Heart left ventricle (tissue), 13 donors: ENCODE results near the gene SERBP1.

ENCODE experiments used
- CTCF ChIP-seq, 12 donors: fragments of 200-600 bp; sonication (generic) in 4 of 12; IDR thresholded peaks; one replicate each; pipeline versions ENCODE4 v1.5.0 to v1.8.0; 2018 to 2022; ENCODE audit warnings: antibody characterized with exemption in 12 of 12, mild to moderate bottlenecking in 5 of 12
- POLR2A ChIP-seq, 2 donors: fragments of 450-650 bp; IDR thresholded peaks; one replicate each; pipeline ENCODE4 v1.6.1; 2017; ENCODE audit warnings: antibody characterized with exemption in 2 of 2, mild to moderate bottlenecking in 2 of 2, moderate library complexity in 2 of 2
- donor health status: ischemic (EF 13 %, LVEDD 7.1; RV severe dilation, severe dysfunction).
- donor health status: DM: no; HTN: yes; CAD: no.
- donor health status: DM: no; HTN: no; CAD: no.
- donor health status: ischemic (EF 25% LVEDD 6.9; RV normal size, moderate dysfunction).
- donor health status: ischemic (EF 25% LVEDD 5.7; RV mildly dilated, moderate dysfunction).
- donor health status: ischemic (EF 35%, LVEDD 5.7; RV mildly dilated, moderate dysfunction).
- donor health status: nonischemic (EF 11% LVEDD 7.7; RV severe dilation, severe dysfunction).
- donor health status: DM: yes; HTN: yes; CAD: no.
- donor health status: PGD.
- donor health status: ischemic (EF 29% LVEDD 5.4; RV normal size, mild dysfunction).
- donor health status: nonischemic (EF 23%, LVEDD 6.1; RV moderate dilation, normal function).

- TF ChIP-seq CTCF (IDR thresholded peaks at IDR 0.05) (no peak), POLR2A (IDR thresholded peaks at IDR 0.05) (no peak)
Observed at GRCh38 chr1:67393737-67394136, 36.5 kb downstream of the SERBP1 start.
